Stomach (tissue), 9 donors: ENCODE measurements around the gene ZNF462. TPM values are rescaled to one million over a fixed set of nuclear protein-coding genes. Genes with fewer than 3 reads are reported as not detected.

Experiments used
- DNase-seq, 2 donors: peaks; one replicate each; pipeline versions ENCODE4 v3.0.0 to v3.0.0-alpha.2; 2013 to 2019
- H3K27ac ChIP-seq, 5 donors: fragments of 200-600 bp in 4 of 5; sonication (generic) in 4 of 5; one replicate each; pipeline ENCODE4 v1.5.1; 2013 to 2019; ENCODE audit warnings: mild to moderate bottlenecking in 1 of 5, moderate library complexity in 1 of 5
- H3K27me3 ChIP-seq, 3 donors: fragments of 200-600 bp; sonication (generic); one replicate each; pipeline ENCODE4 v1.5.1; 2017 to 2019; ENCODE audit warnings: mixed run types in 1 of 3
- H3K36me3 ChIP-seq, 4 donors: fragments of 200-600 bp; sonication (generic); 1 replicate in 3 of 4; 2 replicates in 1 of 4; pipeline ENCODE4 v1.5.1; 2016 to 2019
- H3K4me1 ChIP-seq, 4 donors: fragments of 200-600 bp; sonication (generic); one replicate each; pipeline ENCODE4 v1.5.1; 2016 to 2019
- H3K4me3 ChIP-seq, 4 donors: fragments of 200-600 bp; sonication (generic) in 3 of 4; one replicate each; pipeline ENCODE4 v1.5.1; 2016 to 2019; ENCODE audit warnings: mild to moderate bottlenecking in 1 of 4
- H3K9me3 ChIP-seq, 4 donors: fragments of 200-600 bp; sonication (generic); one replicate each; pipeline ENCODE4 v1.5.1; 2016 to 2019
- CTCF ChIP-seq, 7 experiments: fragments of 450-650 bp in 4 of 7; fragments of 200-600 bp in 3 of 7; sonication (generic) in 3 of 7; IDR thresholded peaks; one replicate each; pipeline ENCODE4 v1.5.1; 2016 to 2019; ENCODE audit warnings: antibody characterized with exemption in 7 of 7, control low read depth in 2 of 7, mild to moderate bottlenecking in 1 of 7
- EP300 ChIP-seq: sonication (generic); formaldehyde crosslinking; IDR thresholded peaks from one replicate; pipeline ENCODE4 v1.6.1; 2017; ENCODE audit warnings: antibody characterized with exemption
- POLR2A ChIP-seq, 4 donors: fragments of 450-650 bp; IDR thresholded peaks; one replicate each; pipeline ENCODE4 v1.6.1; 2016; ENCODE audit warnings: antibody characterized with exemption in 4 of 4, control low read depth in 2 of 4, mild to moderate bottlenecking in 1 of 4, moderate library complexity in 1 of 4
- POLR2AphosphoS5 ChIP-seq, 3 donors: sonication (generic); formaldehyde crosslinking; IDR thresholded peaks; one replicate each; pipeline ENCODE4 v1.6.1; 2016; ENCODE audit warnings: antibody characterized with exemption in 3 of 3
- WGBS, 5 donors: extraction: QIAGEN DNeasy Blood & Tissue Kit in 3 of 5; methylation state at CpG; one replicate each; pipeline versions ENCODE4 v1.1.5 to v1.1.7; 2013 to 2018; 5-methylcytosine and 5-hydroxymethylcytosine counted together
- intact Hi-C: fragments of 100-400 bp; cut with DNase I; formaldehyde crosslinking; loops from one replicate; pipeline ENCODE4 v1.15.1; 2023; ENCODE audit warnings: low total_unique reads
- polyA plus RNA-seq, 3 donors: library from polyadenylated mRNA; stranded (reverse); fragments of 200-250 nt; gene quantifications; one replicate each; pipeline ENCODE4 v1.2.3, GENCODE V29; 2013
- total RNA-seq, 5 donors: library from RNA; depleted of rRNA; stranded (reverse); fragments of >200 nt; gene quantifications; one replicate each; pipeline versions ENCODE4 v1.1.0 to v1.2.3, GENCODE V29; 2014 to 2016
- donor health status: healthy with polysubstance abuse.
- donor health status: Bipolar disorder and iron deficiency.
- donor health status: healthy.

ZNF462 gene
- total and polyA plus RNA-seq, 8 donors, result 0.50 to 60.1 (median 10.1) TPM

GRCh38 chr9:106886111-106887046 lies 23.4 kb downstream of the ZNF462 start:
- WGBS, 5 donors, result 88 to 91% (median 89%) methylated on average over 6 of the region's 6 CpGs
- peaks cover 0 to 21% (median 4%) of the 10 kb centered on the region in 4 donors for H3K4me1 ChIP-seq

GRCh38 chr9:106887066-106887465 lies 24.1 kb downstream of the ZNF462 start:
- Histone ChIP-seq H3K27me3 (no peaks in the 10 kb centered on the region), H3K27ac (no peak overlapping the region), H3K9me3 (no peaks in the 10 kb centered on the region), H3K4me1 (peaks cover 0 to 15% (median 4%) of the 10 kb centered on the region in 4 donors), H3K4me3 (no peak overlapping the region), H3K36me3 (no peaks in the 10 kb centered on the region)
- no peak for DNase-seq
- intact Hi-C loops, result no loop called here
- WGBS, 5 donors, result 72 to 88% (median 84%) methylated on average over 2 of the region's 2 CpGs
- TF ChIP-seq POLR2AphosphoS5 (IDR thresholded peaks at IDR 0.05), result no peak
- no peak for TF ChIP-seq CTCF (IDR thresholded peaks at IDR 0.05)
- no peak for TF ChIP-seq POLR2A (IDR thresholded peaks at IDR 0.05)
- TF ChIP-seq EP300, result no peak

More at GRCh38 chr9:106886111-106887046, 23.4 kb downstream of the ZNF462 start:
- intact Hi-C loops, result no loop called here
- DNase-seq, result no peak
- no peak for TF ChIP-seq POLR2AphosphoS5 (IDR thresholded peaks at IDR 0.05)
- TF ChIP-seq POLR2A (IDR thresholded peaks at IDR 0.05), result no peak
- TF ChIP-seq CTCF (IDR thresholded peaks at IDR 0.05), result no peak
- no peak for TF ChIP-seq EP300
- no peak overlapping the region for H3K4me3 ChIP-seq
- H3K36me3 ChIP-seq, result no peaks in the 10 kb centered on the region
- no peak overlapping the region for H3K27ac ChIP-seq
- H3K27me3 ChIP-seq, result no peaks in the 10 kb centered on the region
- H3K9me3 ChIP-seq, result no peaks in the 10 kb centered on the region

DNA sequence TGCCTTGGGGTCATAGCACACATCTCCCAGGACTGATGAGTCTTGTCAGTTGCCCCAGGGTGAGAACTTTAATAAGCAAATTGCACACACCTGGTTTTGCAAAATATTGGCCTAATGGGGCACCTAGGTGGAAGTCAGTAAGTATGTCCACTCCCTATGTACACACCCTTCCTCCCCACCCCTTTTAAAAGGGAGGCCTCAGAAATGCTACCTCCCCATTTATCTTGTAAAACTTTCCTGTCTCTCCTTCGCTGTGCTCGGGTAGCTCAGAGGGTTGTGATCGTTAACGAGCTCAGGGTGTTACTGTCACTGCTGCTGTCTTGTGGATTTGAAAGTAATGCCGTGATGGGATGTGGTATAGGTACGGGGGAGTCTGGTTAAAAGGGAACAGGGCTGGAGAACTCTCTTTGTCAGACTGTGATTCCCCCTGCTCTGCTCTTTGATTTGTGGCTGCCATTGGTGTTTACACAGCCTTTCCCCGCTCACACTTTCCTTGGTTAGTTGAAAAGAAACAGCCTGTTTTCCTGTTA lies 26.2 kb downstream of the ZNF462 start:
- WGBS, 5 donors, result 57 to 72% (median 62%) methylated on average over 7 of the region's 7 CpGs
- H3K9me3 ChIP-seq, result no peaks in the 10 kb centered on the region
- TF ChIP-seq POLR2A (IDR thresholded peaks at IDR 0.05) (no peak), POLR2AphosphoS5 (IDR thresholded peaks at IDR 0.05) (no peak), EP300 (no peak), CTCF (IDR thresholded peaks at IDR 0.05) (no peak)
- peaks cover 0 to 28% (median 8%) of the 10 kb centered on the region in 4 donors for H3K4me1 ChIP-seq
- H3K36me3 ChIP-seq, result no peaks in the 10 kb centered on the region
- H3K4me3 ChIP-seq, result no peak overlapping the region
- peak in 1 of 2 donors; percentile 36 for DNase-seq
- intact Hi-C loops, result no loop called here
- no peak overlapping the region for H3K27ac ChIP-seq
- no peaks in the 10 kb centered on the region for H3K27me3 ChIP-seq

DNA sequence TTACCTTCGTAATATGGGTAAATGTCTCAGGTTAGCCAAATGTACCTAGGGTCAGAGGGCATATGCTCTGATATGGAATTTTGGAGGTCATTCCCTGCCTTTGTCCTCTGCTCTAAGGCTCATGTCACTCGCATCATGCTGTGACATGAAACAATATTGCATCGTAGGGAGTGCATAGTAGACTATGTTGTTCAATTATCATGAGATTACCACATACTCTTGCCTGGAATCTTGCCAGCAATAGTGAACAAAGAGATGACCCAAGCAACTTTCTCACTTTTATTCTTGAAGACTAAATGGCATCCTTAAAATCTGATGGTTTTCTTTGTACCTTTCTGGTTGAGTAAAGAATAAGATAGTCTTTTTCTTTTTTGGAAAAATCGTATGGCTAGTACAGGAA lies 27.6 kb downstream of the ZNF462 start:
- Histone ChIP-seq H3K9me3 (no peaks in the 10 kb centered on the region), H3K4me1 (peaks cover 0 to 32% (median 8%) of the 10 kb centered on the region in 4 donors), H3K27ac (no peak overlapping the region), H3K36me3 (no peaks in the 10 kb centered on the region), H3K27me3 (no peaks in the 10 kb centered on the region), H3K4me3 (no peak overlapping the region)
- DNase-seq, result no peak
- TF ChIP-seq CTCF (IDR thresholded peaks at IDR 0.05) (no peak), EP300 (no peak), POLR2AphosphoS5 (IDR thresholded peaks at IDR 0.05) (no peak), POLR2A (IDR thresholded peaks at IDR 0.05) (no peak)
- 84 to 94% (median 90%) methylated on average over 4 of the region's 4 CpGs for WGBS, 5 donors
- intact Hi-C loops, result no loop called here
